A549 (cell line): ENCODE results near the gene CD9. TPM values are rescaled to one million over a fixed set of nuclear protein-coding genes. Genes with fewer than 3 reads are reported as not detected.

Source experiments
- ATAC-seq, 2 experiments: fragments of 200-7000 bp in 1 of 2; fragments of >200 bp in 1 of 2; cut with Nextera tagmentation in 1 of 2; cut with Tn5 transposase in 1 of 2; 3 replicates each; pipeline versions ENCODE4 v1.8.0 to v1.9.1; 2018 to 2020; ENCODE audit warnings: mild to moderate bottlenecking in 1 of 2, moderate library complexity in 1 of 2
- CTCF ChIA-PET: fragments of 300-600 bp; sonication (Branson Sonifier 250); formaldehyde crosslinking; extraction: SDS; loops from one replicate; lab custom pipeline; 2021; ENCODE audit warnings: antibody characterized with exemption, inconsistent platforms; lab: Yijun Ruan, JAX
- POLR2A ChIA-PET: fragments of 350-600 bp; formaldehyde crosslinking; extraction: SDS; loops from one replicate; lab custom pipeline; 2021; ENCODE audit warnings: antibody characterized with exemption, inconsistent platforms; lab: Yijun Ruan, JAX
- DNase-seq, 2 experiments: peaks; one replicate each; pipeline versions ENCODE4 v3.0.0 to v3.0.0-alpha.2; 2011 to 2016; ENCODE audit warnings: low read depth in 1 of 2, low spot score in 1 of 2
- FAIRE-seq: peaks from 2 replicates; lab custom pipeline; 2011; peaks lifted over from hg19 to GRCh38; lab: Jason Lieb, UNC
- H3K27ac ChIP-seq, 2 experiments: fragments of >200 bp; sonication (Bioruptor Twin); formaldehyde crosslinking; 3 replicates each; pipeline ENCODE4 v1.5.1; 2016 to 2017
- H3K4me1 ChIP-seq: fragments of >200 bp; sonication (Bioruptor Twin); formaldehyde crosslinking; 3 replicates; pipeline ENCODE4 v1.6.1; 2016
- H3K4me2 ChIP-seq: fragments of >200 bp; sonication (Bioruptor Twin); formaldehyde crosslinking; 3 replicates; pipeline ENCODE4 v1.6.1; 2016
- H3K4me3 ChIP-seq: fragments of >200 bp; sonication (Bioruptor Twin); formaldehyde crosslinking; 3 replicates; pipeline ENCODE4 v1.5.1; 2016
- H3K9me3 ChIP-seq: fragments of >200 bp; sonication (Bioruptor Twin); formaldehyde crosslinking; 3 replicates; pipeline ENCODE4 v1.6.1; 2016
- ATOH8 ChIP-seq: fragments of 250-450 bp; sonication (Bioruptor Pico); IDR thresholded peaks from 2 replicates; pipeline ENCODE4 v1.5.0; 2020; ENCODE audit warnings: low read depth, mild to moderate bottlenecking, moderate library complexity
- CBX8 ChIP-seq: fragments of 200-600 bp; sonication (generic); IDR thresholded peaks from 2 replicates; pipeline ENCODE4 v1.6.1; 2016
- CTCF ChIP-seq: fragments of >200 bp; sonication (Bioruptor Twin); formaldehyde crosslinking; IDR thresholded peaks from 3 replicates; pipeline ENCODE4 v1.5.1; 2016
- E2F6 ChIP-seq: IDR thresholded peaks from 2 replicates; pipeline ENCODE4 v1.6.1; 2012; ENCODE audit warnings: low read depth, borderline replicate concordance
- ESRRA ChIP-seq: fragments of 150-350 bp; IDR thresholded peaks from 2 replicates; pipeline ENCODE4 v1.6.1; 2014; ENCODE audit warnings: mild to moderate bottlenecking, low read length, borderline replicate concordance
- FOSL2 ChIP-seq, 2 experiments: fragments of 450-650 bp in 1 of 2; fragments of >200 bp in 1 of 2; sonication (Bioruptor Twin) in 1 of 2; formaldehyde crosslinking; IDR thresholded peaks; 2 replicates each; pipeline versions ENCODE4 v1.5.0 to v1.6.1; 2016 to 2020; ENCODE audit warnings: mild to moderate bottlenecking in 1 of 2, moderate library complexity in 1 of 2
- HMGXB4 ChIP-seq: fragments of 250-450 bp; sonication (Bioruptor Pico); IDR thresholded peaks from 2 replicates; pipeline ENCODE4 v1.5.0; 2021; ENCODE audit warnings: mild to moderate bottlenecking, moderate library complexity, borderline replicate concordance
- HOXA7 ChIP-seq: fragments of 250-450 bp; sonication (Bioruptor Pico); IDR thresholded peaks from 2 replicates; pipeline ENCODE4 v1.5.0; 2020; ENCODE audit warnings: mild to moderate bottlenecking, moderate library complexity
- HOXB13 ChIP-seq: fragments of 250-450 bp; sonication (Bioruptor Pico); IDR thresholded peaks from 2 replicates; pipeline ENCODE4 v1.5.0; 2020; ENCODE audit warnings: low read depth, mild to moderate bottlenecking, moderate library complexity
- HOXB5 ChIP-seq: fragments of 250-450 bp; sonication (Bioruptor Pico); IDR thresholded peaks from 2 replicates; pipeline ENCODE4 v1.5.0; 2020; ENCODE audit warnings: mild to moderate bottlenecking, moderate library complexity
- JUNB ChIP-seq: fragments of >200 bp; sonication (Bioruptor Twin); formaldehyde crosslinking; IDR thresholded peaks from 2 replicates; pipeline ENCODE4 v1.6.1; 2016
- KDM1A ChIP-seq: fragments of 200-600 bp; sonication (generic); IDR thresholded peaks from 2 replicates; pipeline ENCODE4 v1.6.1; 2016; ENCODE audit warnings: low read depth, mild to moderate bottlenecking
- MAFK ChIP-seq: fragments of 450-650 bp; IDR thresholded peaks from 2 replicates; pipeline ENCODE4 v1.6.1; 2014; ENCODE audit not compliant: partially characterized antibody
- NFE2L2 ChIP-seq: fragments of 150-350 bp; conservative IDR thresholded peaks from 2 replicates; pipeline ENCODE4 v1.6.1; 2014; ENCODE audit warnings: low read length
- POLR2AphosphoS2 ChIP-seq: conservative IDR thresholded peaks from 2 replicates; pipeline ENCODE4 v1.6.1; 2012; ENCODE audit warnings: low read length, improper control_type of control experiment, inconsistent platforms
- RAD21 ChIP-seq, 2 experiments: fragments of >200 bp in 1 of 2; sonication (Bioruptor Twin) in 1 of 2; formaldehyde crosslinking in 1 of 2; IDR thresholded peaks in 1 of 2; conservative IDR thresholded peaks in 1 of 2; 2 replicates in 1 of 2; 3 replicates in 1 of 2; pipeline ENCODE4 v1.6.1; 2012 to 2018; ENCODE audit warnings: inconsistent platforms in 1 of 2
- RARB ChIP-seq: fragments of 250-450 bp; sonication (Bioruptor Pico); IDR thresholded peaks from 2 replicates; pipeline ENCODE4 v1.8.0; 2021; ENCODE audit warnings: mild to moderate bottlenecking, moderate library complexity
- REST ChIP-seq: fragments of 200-600 bp; sonication (generic); IDR thresholded peaks from 2 replicates; pipeline ENCODE4 v1.6.1; 2016; ENCODE audit warnings: antibody characterized with exemption, mild to moderate bottlenecking, moderate library complexity
- RNF2 ChIP-seq: fragments of 200-600 bp; sonication (generic); IDR thresholded peaks from 2 replicates; pipeline ENCODE4 v1.6.1; 2016; ENCODE audit warnings: low read depth, mild to moderate bottlenecking, antibody characterized with exemption, moderate library complexity, borderline replicate concordance
- SMC3 ChIP-seq: fragments of >200 bp; sonication (Bioruptor Twin); formaldehyde crosslinking; IDR thresholded peaks from 3 replicates; pipeline ENCODE4 v1.6.1; 2018; ENCODE audit warnings: inconsistent platforms
- SREBF2 ChIP-seq: fragments of 450-650 bp; IDR thresholded peaks from 2 replicates; pipeline ENCODE4 v1.6.1; 2014; ENCODE audit warnings: mild to moderate bottlenecking, moderate library complexity
- ZNF302 ChIP-seq: fragments of 250-450 bp; sonication (Bioruptor Pico); IDR thresholded peaks from 2 replicates; pipeline ENCODE4 v1.9.0; 2021; ENCODE audit warnings: inconsistent platforms, mild to moderate bottlenecking, moderate library complexity
- WGBS: methylation state at CpG from one replicate; pipeline ENCODE4 v1.1.6; 2017; ENCODE audit errors: missing lambda C conversion rate; 5-methylcytosine and 5-hydroxymethylcytosine counted together
- polyA plus RNA-seq, 4 experiments: library from polyadenylated mRNA; depleted of rRNA in 3 of 4; stranded (reverse); fragments of >200 nt; fragmentation: RNase III in 1 of 4; extraction: RNeasy Plus Mini Kit Qiagen cat#74134 plus additional on column Dnase treatment in 1 of 4; gene quantifications; 2 replicates in 3 of 4; 3 replicates in 1 of 4; pipeline ENCODE4 v1.2.3, GENCODE V29; 2011 to 2017

Gene CD9
- polyA plus RNA-seq, 2 of the 4 experiments (the other 2 are of a cell fraction), result 116 to 185 TPM

GRCh38 chr12:6203601-6204000 lies 3.4 kb downstream of the CD9 start:
- ATAC-seq (no peak), DNase-seq (no peak), FAIRE-seq (no peak)
- ChIA-PET POLR2A (no interaction called here), CTCF (interaction anchor here (1.1 to 32.3 kb wide), 7 partner anchors 9 to 215 kb away, joined by 3 to 529 read pairs (median 31); no protein-coding TSS in a partner anchor)
- 87% methylated on average over 3 of the region's 3 CpGs for WGBS
- Histone ChIP-seq H3K4me2 (no peak overlapping the region), H3K9me3 (no peaks in the 10 kb centered on the region), H3K4me1 (peaks cover 24% of the 10 kb centered on the region), H3K27ac (no peak overlapping the region), H3K4me3 (no peak overlapping the region)
- TF ChIP-seq JUNB, result no peak
- no peak for TF ChIP-seq REST
- TF ChIP-seq NFE2L2, result no peak
- no peak for TF ChIP-seq SMC3
- no peak for TF ChIP-seq MAFK
- no peak for TF ChIP-seq SREBF2
- TF ChIP-seq HOXB13 (CRISPR knock-in tag), result no peak
- no peak for TF ChIP-seq HOXA7
- TF ChIP-seq HOXB5 (CRISPR knock-in tag), result no peak
- no peak for TF ChIP-seq RAD21 (conservative IDR thresholded peaks at IDR 0.05 in 1 of 2, IDR thresholded peaks at IDR 0.05 in 1 of 2)
- no peak for TF ChIP-seq CBX8
- no peak for TF ChIP-seq KDM1A
- no peak for TF ChIP-seq POLR2AphosphoS2
- no peak for TF ChIP-seq ESRRA
- TF ChIP-seq RARB (CRISPR knock-in tag), result no peak
- no peak for TF ChIP-seq E2F6
- no peak for TF ChIP-seq ZNF302 (CRISPR knock-in tag)
- no peak for TF ChIP-seq HMGXB4 (CRISPR knock-in tag)

GRCh38 chr12:6204533-6205143 lies 4.4 kb downstream of the CD9 start:
- WGBS, result 88% methylated on average over 5 of the region's 5 CpGs
- ChIA-PET CTCF (interaction anchor here (1.1 to 32.3 kb wide), 5 partner anchors 9 to 137 kb away, joined by 3 to 529 read pairs (median 31); no protein-coding TSS in a partner anchor), POLR2A (no interaction called here)
- peak overlapping the region in 1 of 2 experiments; percentile 16; a peak in 1 of 6 replicates for H3K27ac ChIP-seq
- no peak for TF ChIP-seq RARB (CRISPR knock-in tag)
- TF ChIP-seq RNF2, result no peak
- no peak for TF ChIP-seq ESRRA
- TF ChIP-seq CTCF, result no peak
- no peak for TF ChIP-seq FOSL2 (IDR thresholded peaks at IDR 0.05)
- no peak for TF ChIP-seq FOSL2 (CRISPR knock-in tag; IDR thresholded peaks at IDR 0.05)
- TF ChIP-seq ATOH8 (CRISPR knock-in tag), result no peak
- no peak for TF ChIP-seq HMGXB4 (CRISPR knock-in tag)
- no peak for TF ChIP-seq POLR2AphosphoS2
- FAIRE-seq, result no peak
- no peak for DNase-seq
- H3K4me2 ChIP-seq, result no peak overlapping the region
- no peak for ATAC-seq
- no peak overlapping the region for H3K4me3 ChIP-seq
- no peaks in the 10 kb centered on the region for H3K9me3 ChIP-seq
- peaks cover 30% of the 10 kb centered on the region for H3K4me1 ChIP-seq
